ENCODE results near the gene ZFP64. TPM values are rescaled to one million over a fixed set of nuclear protein-coding genes. Genes with fewer than 3 reads are reported as not detected.
A peak's percentile ranks its signal among the peaks of the same experiment; 100 is the strongest.
"Not testable (repeated sequence)": the region's sequence is repeated elsewhere in the genome, so short reads cannot be mapped to it uniquely, and the experiment has no call there.

The ZFP64 gene
- 10 to 100 TPM; 11.3 to 11.5 TPM for total RNA-seq

GRCh38 chr20:52191132-52191915 lies at the start of gene ZFP64:
TSS of gene ZFP64 (minus strand) at chr20:52191779. CDS start at chr20:52191636, 143 bp downstream.
- DNase-seq = peak; percentile 79
- CTCF ChIA-PET = interaction anchor here (0.8 to 3.4 kb wide), 11 partner anchors 9 to 206 kb away, joined by 3 to 19 read pairs (median 4); no protein-coding TSS in a partner anchor
- Mint-ChIP-seq H3K27me3 (no peaks in the 10 kb centered on the region), H3K4me1 (peaks cover 18% of the 10 kb centered on the region), H3K4me3 (peak within 1 kb of the TSS; percentile 91), H3K36me3 (peaks cover 2% of the 10 kb centered on the region), H3K27ac (peak within 1 kb of the TSS; percentile 91), H3K9me3 (ENCODE audit: low read depth) (no peaks in the 10 kb centered on the region)
- ATAC-seq = peak; percentile 87

DNA sequence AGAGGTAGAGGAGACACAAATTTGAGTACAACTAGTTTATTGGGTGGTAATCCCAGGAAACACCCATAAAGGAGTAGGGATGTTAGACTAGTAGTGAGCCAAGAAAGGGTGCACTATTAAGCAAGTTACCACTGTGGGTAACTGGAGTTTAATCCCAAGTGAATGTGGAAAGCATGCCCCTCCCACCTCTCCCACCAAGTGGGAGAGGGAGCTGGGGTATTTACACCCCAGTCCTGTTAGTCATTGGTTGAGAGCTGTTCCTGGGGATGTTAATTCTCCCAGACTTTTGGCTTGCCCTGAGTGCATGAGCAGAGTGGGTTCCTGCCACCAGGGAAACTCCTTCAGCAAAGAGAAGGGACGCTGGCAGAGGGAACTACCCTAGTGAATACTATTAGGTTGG lies 49.2 kb upstream of the ZFP64 start:
- no peaks in the 10 kb centered on the region for H3K36me3 Mint-ChIP-seq
- no peaks in the 10 kb centered on the region for H3K9me3 Mint-ChIP-seq (ENCODE audit: low read depth)
- H3K4me3 Mint-ChIP-seq = no peak overlapping the region
- no peak overlapping the region for H3K27ac Mint-ChIP-seq
- H3K27me3 Mint-ChIP-seq = peaks cover 8% of the 10 kb centered on the region
- DNase-seq (no peak), ATAC-seq (no peak)
- H3K4me1 Mint-ChIP-seq = peaks cover 1% of the 10 kb centered on the region
- CTCF ChIA-PET = no interaction called here

DNA sequence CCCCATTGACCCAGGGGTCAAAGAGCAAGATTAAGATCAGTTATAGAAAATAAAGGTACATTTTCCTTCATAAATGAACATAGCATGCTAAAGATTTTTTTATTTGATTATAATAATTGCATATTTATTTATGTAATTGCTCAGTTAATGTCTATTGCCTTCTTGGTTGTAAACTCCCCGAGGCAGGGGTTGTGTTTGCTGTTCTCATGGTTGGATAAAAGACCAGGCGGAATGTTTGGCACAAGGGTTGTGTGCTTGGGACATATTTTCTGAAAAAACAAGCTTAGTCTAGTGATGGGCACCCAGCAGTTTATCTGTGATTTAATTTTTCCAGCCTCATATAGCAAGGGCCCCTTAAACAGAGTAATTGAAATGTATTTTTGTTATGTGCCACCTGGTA lies 47.5 kb upstream of the ZFP64 start:
- Mint-ChIP-seq H3K36me3 (no peaks in the 10 kb centered on the region), H3K27ac (no peak overlapping the region), H3K4me1 (peaks cover 1% of the 10 kb centered on the region), H3K9me3 (ENCODE audit: low read depth) (no peaks in the 10 kb centered on the region), H3K27me3 (peaks cover 5% of the 10 kb centered on the region), H3K4me3 (no peak overlapping the region)
- CTCF ChIA-PET = no interaction called here
- no peak for ATAC-seq
- DNase-seq = no peak

DNA sequence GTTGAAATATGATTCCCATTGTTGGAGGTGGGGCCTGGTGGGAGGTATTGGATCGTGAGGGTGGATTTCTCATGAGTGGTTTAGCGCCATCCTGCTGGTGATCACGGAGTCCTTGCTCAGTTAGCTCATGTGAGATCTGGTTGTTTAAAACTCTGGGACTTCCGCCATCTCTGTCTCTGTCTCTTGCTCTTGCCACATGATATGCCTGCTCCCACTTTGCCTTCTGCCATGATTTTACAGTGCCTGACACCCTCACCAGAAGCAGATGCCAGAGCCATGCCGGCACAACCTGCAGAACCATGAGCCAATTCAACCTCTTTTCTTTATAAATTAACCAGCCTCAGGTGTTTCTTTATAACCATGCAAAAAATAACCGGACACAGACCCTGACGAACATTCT lies 44.7 kb upstream of the ZFP64 start:
- CTCF ChIA-PET = no interaction called here

GRCh38 chr20:52235129-52235528 lies 43.5 kb upstream of the ZFP64 start:
- ATAC-seq (no peak), DNase-seq (no peak)
- H3K9me3 Mint-ChIP-seq (ENCODE audit: low read depth) = no peaks in the 10 kb centered on the region
- H3K4me1 Mint-ChIP-seq = no peaks in the 10 kb centered on the region
- no peak overlapping the region for H3K27ac Mint-ChIP-seq
- H3K4me3 Mint-ChIP-seq = no peak overlapping the region
- H3K27me3 Mint-ChIP-seq = peaks cover 8% of the 10 kb centered on the region
- CTCF ChIA-PET = no interaction called here
- no peaks in the 10 kb centered on the region for H3K36me3 Mint-ChIP-seq

More for the DNA sequence above, 44.7 kb upstream of the ZFP64 start:
- Mint-ChIP-seq H3K36me3 (no peaks in the 10 kb centered on the region), H3K27ac (no peak overlapping the region), H3K4me1 (no peaks in the 10 kb centered on the region), H3K27me3 (peaks cover 8% of the 10 kb centered on the region), H3K4me3 (no peak overlapping the region), H3K9me3 (ENCODE audit: low read depth) (no peaks in the 10 kb centered on the region)
- no peak for ATAC-seq
- no peak for DNase-seq

GRCh38 chr20:52234302-52235045 lies 42.9 kb upstream of the ZFP64 start:
- no peak overlapping the region for H3K27ac Mint-ChIP-seq
- no peaks in the 10 kb centered on the region for H3K4me1 Mint-ChIP-seq
- CTCF ChIA-PET = no interaction called here

DNA sequence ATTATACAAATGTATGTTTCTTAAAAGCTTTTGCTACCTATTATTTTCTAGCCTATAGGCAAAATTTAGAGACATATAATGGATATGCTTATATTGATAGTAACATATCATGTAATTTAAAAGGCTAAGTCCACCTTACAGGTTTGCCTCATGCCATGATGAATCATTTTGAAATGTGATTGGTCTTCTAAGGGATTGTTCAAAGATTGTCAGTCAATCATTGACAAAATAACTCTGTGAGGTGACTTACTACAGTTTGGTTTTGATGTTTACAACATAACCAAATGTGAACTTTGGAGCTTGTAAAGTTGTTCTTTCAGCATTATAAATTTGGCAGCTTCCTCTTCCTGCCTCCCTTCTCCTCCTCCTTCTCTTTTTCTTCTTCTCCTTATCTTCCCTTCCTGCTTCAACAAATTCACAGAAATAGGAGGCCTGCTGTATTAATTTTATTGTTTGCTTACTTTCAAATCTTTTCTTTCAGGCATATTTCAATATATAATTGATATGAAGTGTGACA lies 39.7 kb upstream of the ZFP64 start:
- H3K9me3 Mint-ChIP-seq (ENCODE audit: low read depth) = no peaks in the 10 kb centered on the region
- H3K4me1 Mint-ChIP-seq = no peaks in the 10 kb centered on the region
- H3K27me3 Mint-ChIP-seq = peaks cover 13% of the 10 kb centered on the region
- ATAC-seq (no peak), DNase-seq (no peak)
- CTCF ChIA-PET = interaction anchor here (1.1 to 1.4 kb wide), 2 partner anchors 35 to 37 kb away, joined by 3 read pairs; no protein-coding TSS in a partner anchor
- no peaks in the 10 kb centered on the region for H3K36me3 Mint-ChIP-seq
- H3K4me3 Mint-ChIP-seq = no peak overlapping the region
- H3K27ac Mint-ChIP-seq = no peak overlapping the region

More at GRCh38 chr20:52234302-52235045, 42.9 kb upstream of the ZFP64 start:
- Mint-ChIP-seq H3K36me3 (no peaks in the 10 kb centered on the region), H3K27me3 (peaks cover 10% of the 10 kb centered on the region), H3K9me3 (ENCODE audit: low read depth) (no peaks in the 10 kb centered on the region), H3K4me3 (no peak overlapping the region)
- no peak for ATAC-seq
- no peak for DNase-seq

DNA sequence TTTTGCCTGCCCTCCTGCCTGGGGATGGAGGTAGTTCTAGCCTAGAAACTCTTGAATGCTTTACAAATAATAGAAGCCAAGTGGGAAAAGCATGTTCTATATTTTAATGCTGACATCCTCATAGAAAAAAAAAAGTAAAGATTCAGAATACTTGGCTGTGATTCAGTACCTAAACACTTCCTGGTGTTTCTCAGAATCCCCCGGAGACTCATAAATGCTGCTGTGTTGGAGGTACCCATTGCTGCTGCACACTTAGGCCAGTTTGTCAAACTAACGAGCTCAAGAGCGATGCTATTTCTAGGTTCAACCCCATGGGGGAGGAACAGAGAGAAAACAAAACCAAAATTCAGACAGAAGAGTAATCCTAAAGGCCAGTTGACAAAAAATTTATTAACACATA lies 38.8 kb upstream of the ZFP64 start:
- Mint-ChIP-seq H3K27me3 (peaks cover 14% of the 10 kb centered on the region), H3K36me3 (no peaks in the 10 kb centered on the region), H3K4me3 (no peak overlapping the region), H3K9me3 (ENCODE audit: low read depth) (no peaks in the 10 kb centered on the region), H3K4me1 (no peaks in the 10 kb centered on the region), H3K27ac (no peak overlapping the region)
- CTCF ChIA-PET = interaction anchor here (1.4 kb wide), 1 partner anchor 34 kb away, joined by 3 read pairs; no protein-coding TSS in a partner anchor
- ATAC-seq = no peak
- no peak for DNase-seq

- H3K4me3 Mint-ChIP-seq; CTCF ChIA-PET; H3K27ac Mint-ChIP-seq; H3K9me3 Mint-ChIP-seq (ENCODE audit: low read depth); ATAC-seq; H3K4me1 Mint-ChIP-seq; H3K36me3 Mint-ChIP-seq; DNase-seq: not testable (repeated sequence)
- peaks cover 14% of the 10 kb centered on the region for H3K27me3 Mint-ChIP-seq
These were observed 37.8 kb upstream of the ZFP64 start for GRCh38 chr20:52229346-52229745.

GRCh38 chr20:52226370-52226769 lies 34.8 kb upstream of the ZFP64 start:
- no peak overlapping the region for H3K27ac Mint-ChIP-seq
- H3K4me3 Mint-ChIP-seq = no peak overlapping the region
- no peaks in the 10 kb centered on the region for H3K4me1 Mint-ChIP-seq
- CTCF ChIA-PET = interaction anchor here (1.1 kb wide), 1 partner anchor 98 kb away, joined by 3 read pairs; no protein-coding TSS in a partner anchor
- ATAC-seq = no peak
- DNase-seq = no peak
- peaks cover 4% of the 10 kb centered on the region for H3K36me3 Mint-ChIP-seq
- H3K27me3 Mint-ChIP-seq = peaks cover 11% of the 10 kb centered on the region
- peaks cover 4% of the 10 kb centered on the region for H3K9me3 Mint-ChIP-seq (ENCODE audit: low read depth)

- no peaks in the 10 kb centered on the region for H3K4me1 Mint-ChIP-seq
- H3K9me3 Mint-ChIP-seq (ENCODE audit: low read depth) = peaks cover 7% of the 10 kb centered on the region
- no peak overlapping the region for H3K4me3 Mint-ChIP-seq
- ATAC-seq (no peak), DNase-seq (no peak)
- no peak overlapping the region for H3K27ac Mint-ChIP-seq
- H3K36me3 Mint-ChIP-seq = peaks cover 4% of the 10 kb centered on the region
- peaks cover 9% of the 10 kb centered on the region for H3K27me3 Mint-ChIP-seq
- CTCF ChIA-PET = no interaction called here
These were observed 33.3 kb upstream of the ZFP64 start for GRCh38 chr20:52224920-52225319.

DNA sequence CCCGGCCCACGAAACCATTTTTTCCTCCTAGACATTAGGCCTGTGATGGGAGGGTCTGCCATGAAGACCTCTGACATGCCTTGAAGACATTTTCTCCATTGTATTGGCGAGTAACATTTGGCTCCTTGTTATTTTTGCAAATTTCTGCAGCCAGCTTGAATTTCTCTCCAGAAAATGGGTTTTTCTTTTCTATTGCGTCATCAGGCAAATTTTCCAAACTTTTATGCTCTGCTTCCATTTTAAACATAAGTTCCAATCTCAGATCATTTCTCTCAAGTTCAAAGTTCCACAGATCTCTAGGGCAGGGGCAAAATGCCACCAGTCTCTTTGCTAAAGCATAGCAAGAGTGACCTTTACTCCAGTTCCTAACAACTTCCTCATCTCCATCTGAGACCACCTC lies 29.8 kb upstream of the ZFP64 start:
- H3K36me3 Mint-ChIP-seq; DNase-seq; H3K27me3 Mint-ChIP-seq; H3K4me3 Mint-ChIP-seq; H3K27ac Mint-ChIP-seq; H3K9me3 Mint-ChIP-seq (ENCODE audit: low read depth); ATAC-seq; CTCF ChIA-PET; H3K4me1 Mint-ChIP-seq: not testable (repeated sequence)

DNA sequence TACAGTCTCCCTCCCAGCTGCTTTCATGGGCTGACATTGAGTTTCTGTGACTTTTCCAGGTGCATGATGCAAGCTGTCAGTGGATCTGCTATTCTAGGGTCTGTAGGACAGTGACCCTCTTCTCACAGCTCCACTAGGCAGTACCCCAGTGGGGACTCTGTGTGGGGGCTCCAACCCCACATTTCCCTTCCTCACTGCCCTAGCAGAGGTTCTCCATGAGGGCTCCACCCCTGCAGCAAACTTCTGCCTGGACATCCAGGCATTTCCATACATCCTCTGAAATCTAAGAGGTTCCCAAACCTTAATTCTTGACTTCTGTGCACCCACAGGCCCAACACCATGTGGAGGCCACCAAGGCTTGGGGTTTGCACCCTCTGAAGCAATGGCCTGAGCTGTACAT lies 29.3 kb upstream of the ZFP64 start:
- H3K9me3 Mint-ChIP-seq (ENCODE audit: low read depth); ATAC-seq; CTCF ChIA-PET; H3K4me1 Mint-ChIP-seq; H3K27me3 Mint-ChIP-seq; DNase-seq; H3K27ac Mint-ChIP-seq; H3K36me3 Mint-ChIP-seq; H3K4me3 Mint-ChIP-seq: not testable (repeated sequence)
